GM19193 (cell line): ENCODE data around the gene THBS3.

Source experiments
- POLR2A ChIP-seq: IDR thresholded peaks from 4 replicates; pipeline ENCODE4 v1.6.1; 2011; ENCODE audit not compliant: insufficient read depth, insufficient read length; ENCODE audit errors: extremely low read depth

The THBS3 gene

GRCh38 chr1:155207806-155208540 lies at the start of gene THBS3:
Gene THBS3 (minus strand): TSS chr1:155207897. CDS start chr1:155207876, 21 bp downstream.
- no peak for TF ChIP-seq POLR2A

GRCh38 chr1:155256058-155256852 lies 48.6 kb upstream of the THBS3 start:
- no peak for TF ChIP-seq POLR2A

- peak; percentile 67 for TF ChIP-seq POLR2A
Measured at GRCh38 chr1:155255243-155256007, 47.7 kb upstream of the THBS3 start, which contains the start of gene ENTREP3. Gene ENTREP3 (minus strand): TSS chr1:155255483. CDS start chr1:155254877, 606 bp downstream.

- TF ChIP-seq POLR2A = no peak
Measured at GRCh38 chr1:155254714-155255242, 47.1 kb upstream of the THBS3 start.

- no peak for TF ChIP-seq POLR2A
Measured at GRCh38 chr1:155254228-155254713, 46.6 kb upstream of the THBS3 start.

GRCh38 chr1:155253797-155254196 lies 46.1 kb upstream of the THBS3 start:
- no peak for TF ChIP-seq POLR2A

GRCh38 chr1:155253208-155253607 lies 45.5 kb upstream of the THBS3 start:
- TF ChIP-seq POLR2A = no peak

GRCh38 chr1:155251566-155251965 lies 43.9 kb upstream of the THBS3 start:
- TF ChIP-seq POLR2A = no peak

- peak; percentile 38 for TF ChIP-seq POLR2A
Measured at GRCh38 chr1:155250633-155251449, 43.1 kb upstream of the THBS3 start.

GRCh38 chr1:155250246-155250632 lies 42.5 kb upstream of the THBS3 start:
- TF ChIP-seq POLR2A = no peak

GRCh38 chr1:155247667-155248553 lies 40.2 kb upstream of the THBS3 start:
- no peak for TF ChIP-seq POLR2A

- TF ChIP-seq POLR2A = no peak
Measured at GRCh38 chr1:155245163-155245524, 37.4 kb upstream of the THBS3 start.
